Measurements from ENCODE around the gene DPCD.

- TF ChIP-seq POLR2A (IDR thresholded peaks at IDR 0.05; ENCODE audit: low read length) (no peak), GATA1 (IDR thresholded peaks at IDR 0.05; ENCODE audit: low read depth, low read length) (no peak)
Measured at GRCh38 chr10:101550965-101551364, 37.2 kb upstream of the DPCD start.
